IMR-90 (cell line): ENCODE results near the gene SMC1B. TPM values are rescaled to one million over a fixed set of nuclear protein-coding genes. Genes with fewer than 3 reads are reported as not detected.

Source experiments
- ATAC-seq: fragments of 200-7000 bp; cut with Tn5 transposase; 2 replicates; pipeline ENCODE4 v1.9.1; 2020; ENCODE audit warnings: low read depth, mild to moderate bottlenecking, moderate library complexity
- BruUV-seq: library from RNA; stranded (reverse); fragments of 400-500 nt; replicated peaks from 2 replicates; lab custom pipeline; 2021; lab: Mats Ljungman, UMichigan
- CTCF ChIA-PET: fragments of 300-600 bp; formaldehyde crosslinking; extraction: SDS; loops from one replicate; lab custom pipeline; 2021; ENCODE audit warnings: antibody characterized with exemption; lab: Yijun Ruan, JAX
- POLR2A ChIA-PET: fragments of 300-600 bp; sonication (Branson Sonifier 250); formaldehyde crosslinking; loops from one replicate; lab custom pipeline; 2022; ENCODE audit warnings: antibody characterized with exemption; ENCODE audit not compliant: unreplicated experiment; lab: Charles Lee
- DNase-seq: peaks from one replicate; pipeline ENCODE4 v3.0.0; 2013
- H2AFZ ChIP-seq: replicated peaks from 2 replicates; pipeline ENCODE3; 2013; ENCODE audit warnings: low read length, mild to moderate bottlenecking; ENCODE audit not compliant: poor library complexity
- H2AK5ac ChIP-seq: 2 replicates; pipeline ENCODE4 v1.6.1; 2013; ENCODE audit warnings: low read depth, low read length, inconsistent platforms
- H2AK9ac ChIP-seq: replicated peaks from 2 replicates; pipeline ENCODE3; 2013; ENCODE audit warnings: mild to moderate bottlenecking, low read depth, low read length, moderate library complexity; ENCODE audit not compliant: poor library complexity
- H2BK120ac ChIP-seq: 2 replicates; pipeline ENCODE4 v1.6.1; 2013; ENCODE audit warnings: low read depth, low read length, inconsistent platforms
- H2BK15ac ChIP-seq: 3 replicates; pipeline ENCODE4 v1.6.1; 2013; ENCODE audit warnings: low read depth, low read length, inconsistent platforms
- H2BK20ac ChIP-seq: 2 replicates; pipeline ENCODE4 v1.6.1; 2013; ENCODE audit warnings: low read depth, mild to moderate bottlenecking, inconsistent platforms, low read length, moderate library complexity
- H2BK5ac ChIP-seq: 2 replicates; pipeline ENCODE4 v1.6.1; 2013; ENCODE audit warnings: mild to moderate bottlenecking, low read depth, low read length, inconsistent platforms; ENCODE audit not compliant: poor library complexity, severe bottlenecking
- H3K14ac ChIP-seq: replicated peaks from 2 replicates; pipeline ENCODE4 v1.6.1; 2013; ENCODE audit warnings: low read depth, low read length, inconsistent platforms
- H3K18ac ChIP-seq: 2 replicates; pipeline ENCODE4 v1.6.1; 2013; ENCODE audit warnings: low read depth, low read length, control low read depth
- H3K23ac ChIP-seq: 2 replicates; pipeline ENCODE4 v1.6.1; 2013; ENCODE audit warnings: low read depth, low read length, inconsistent platforms
- H3K27ac ChIP-seq: 2 replicates; pipeline ENCODE4 v1.5.1; 2013; ENCODE audit warnings: mild to moderate bottlenecking, control low read depth, low read length; ENCODE audit not compliant: insufficient read depth
- H3K27me3 ChIP-seq: 2 replicates; pipeline ENCODE4 v1.6.1; 2013; ENCODE audit warnings: low read length; ENCODE audit not compliant: control insufficient read depth, insufficient read depth
- H3K36me3 ChIP-seq: 2 replicates; pipeline ENCODE4 v1.6.1; 2013; ENCODE audit warnings: low read length, mixed read lengths; ENCODE audit not compliant: control insufficient read depth, insufficient read depth
- H3K4ac ChIP-seq: 2 replicates; pipeline ENCODE4 v1.6.1; 2013; ENCODE audit warnings: low read depth, low read length, inconsistent platforms
- H3K4me1 ChIP-seq: 2 replicates; pipeline ENCODE4 v1.6.1; 2013; ENCODE audit warnings: low read length, mixed read lengths; ENCODE audit not compliant: control insufficient read depth, insufficient read depth
- H3K4me2 ChIP-seq: 2 replicates; pipeline ENCODE4 v1.6.1; 2013; ENCODE audit warnings: low read depth, mild to moderate bottlenecking, control low read depth, low read length, moderate library complexity
- H3K4me3 ChIP-seq: 2 replicates; pipeline ENCODE4 v1.5.1; 2013; ENCODE audit warnings: low read depth, mild to moderate bottlenecking, control low read depth, low read length, moderate library complexity; ENCODE audit not compliant: insufficient read depth
- H3K56ac ChIP-seq: 2 replicates; pipeline ENCODE4 v1.6.1; 2013; ENCODE audit warnings: low read length, inconsistent platforms; ENCODE audit not compliant: insufficient read depth; ENCODE audit errors: extremely low read depth
- H3K79me1 ChIP-seq, 2 experiments: 2 replicates each; pipeline ENCODE4 v1.6.1; 2013; ENCODE audit warnings: low read length in 2 of 2, inconsistent platforms in 1 of 2, low read depth in 1 of 2
- H3K9ac ChIP-seq: 2 replicates; pipeline ENCODE4 v1.6.1; 2013; ENCODE audit warnings: low read depth, low read length, control low read depth
- H3K9me1 ChIP-seq: 2 replicates; pipeline ENCODE4 v1.6.1; 2013; ENCODE audit warnings: low read length, inconsistent platforms; ENCODE audit not compliant: insufficient read depth
- H3K9me3 ChIP-seq: 2 replicates; pipeline ENCODE4 v1.6.1; 2013; ENCODE audit warnings: low read length; ENCODE audit not compliant: control insufficient read depth, insufficient read depth
- H4K20me1 ChIP-seq: 2 replicates; pipeline ENCODE4 v1.6.1; 2013; ENCODE audit warnings: low read length, inconsistent platforms; ENCODE audit not compliant: insufficient read depth
- H4K5ac ChIP-seq: 2 replicates; pipeline ENCODE4 v1.6.1; 2013; ENCODE audit warnings: mild to moderate bottlenecking, low read depth, low read length, control low read depth
- H4K8ac ChIP-seq, 2 experiments: 2 replicates each; pipeline ENCODE4 v1.6.1; 2013; ENCODE audit warnings: low read depth in 2 of 2, low read length in 2 of 2, control low read depth in 1 of 2, inconsistent platforms in 1 of 2
- H4K91ac ChIP-seq: 2 replicates; pipeline ENCODE4 v1.6.1; 2013; ENCODE audit warnings: low read depth, low read length, inconsistent platforms; ENCODE audit not compliant: insufficient read depth
- BHLHE40 ChIP-seq: fragments of 150-350 bp; IDR thresholded peaks from 2 replicates; pipeline ENCODE4 v1.6.1; 2016; ENCODE audit warnings: mild to moderate bottlenecking, low read depth, low read length
- CEBPB ChIP-seq: IDR thresholded peaks from 2 replicates; pipeline ENCODE4 v1.6.1; 2012; ENCODE audit warnings: low read depth, low read length, improper control_type of control experiment
- FOS ChIP-seq: fragments of 150-350 bp; IDR thresholded peaks from 2 replicates; pipeline ENCODE4 v1.6.1; 2016; ENCODE audit warnings: low read depth, low read length
- WGBS, 2 experiments: methylation state at CpG; one replicate each; pipeline versions ENCODE4 v1.1.5 to v1.1.7; 2013; ENCODE audit warnings: missing lambda C conversion rate in 2 of 2; ENCODE audit not compliant: insufficient read length in 1 of 2; ENCODE audit errors: extremely low coverage in 2 of 2; 5-methylcytosine and 5-hydroxymethylcytosine counted together
- dilution Hi-C: fragments of 300-500 bp; cut with HindIII; formaldehyde crosslinking; loops from one replicate; pipeline ENCODE4 v1.14.3; 2018; ENCODE audit warnings: low sequenced_read_pairs; ENCODE audit not compliant: unreplicated experiment
- in situ Hi-C: fragments of 300-500 bp; cut with MboI; formaldehyde crosslinking; loops from 3 replicates; pipeline ENCODE4 v1.14.3; 2019; ENCODE audit warnings: low sequenced_read_pairs, inconsistent platforms, mixed read lengths
- intact Hi-C: fragments of 100-400 bp; cut with micrococcal nuclease; formaldehyde crosslinking; loops from 2 replicates; pipeline ENCODE4 v1.10.0; 2022
- polyA plus RNA-seq, 3 experiments: library from polyadenylated mRNA; depleted of rRNA; stranded (reverse); fragments of >200 nt; gene quantifications; 2 replicates each; pipeline ENCODE4 v1.2.3, GENCODE V29; 2012; ENCODE audit warnings: low replicate concordance in 1 of 3
- total RNA-seq: library from RNA; depleted of rRNA; stranded (reverse); fragments of >200 nt; gene quantifications from 2 replicates; pipeline ENCODE4 v1.2.3, GENCODE V29; 2012

The SMC1B gene
- total and polyA plus RNA-seq, 2 of the 4 experiments (the other 2 are of a cell fraction) = not detected

- Histone ChIP-seq H3K4me2 (no peak overlapping the region), H3K9me3 (no peaks in the 10 kb centered on the region), H2AK9ac (no peak overlapping the region), H3K9ac (no peak overlapping the region; the same call in 1 of the 2 replicates), H2BK5ac (no peak overlapping the region), H2BK15ac (no peak overlapping the region), H3K56ac (no peak overlapping the region), H4K91ac (no peak overlapping the region), H2BK20ac (0 out of 2 replicates have a peak overlapping the region, but pooled peaks have one; percentile 34), H2AK5ac (no peak overlapping the region; the same call in 1 of the 2 replicates), H3K4ac (peak overlapping the region; percentile 19; the same call in 1 of the 2 replicates), H3K14ac (0 out of 2 replicates have a peak overlapping the region, but pooled peaks have one; percentile 19), H3K18ac (peak overlapping the region; percentile 34; the same call in 1 of the 2 replicates), H3K4me3 (no peak overlapping the region), H3K4me1 (peaks cover 5% of the 10 kb centered on the region; the same call in 1 of the 2 replicates), H3K27ac (peak overlapping the region; percentile 42; the same call in 1 of the 2 replicates), H3K27me3 (no peaks in the 10 kb centered on the region), H4K5ac (peak overlapping the region; percentile 70; the same call in 1 of the 2 replicates), H3K9me1 (0 out of 2 replicates have a peak, but pooled peaks cover 3% of the 10 kb centered on the region), H3K36me3 (no peaks in the 10 kb centered on the region), H2BK120ac (peak overlapping the region; percentile 68), H4K8ac (peak overlapping the region in 1 of 2 experiments; percentile 36; a peak in 1 of 4 replicates), H4K20me1 (no peaks in the 10 kb centered on the region), H3K23ac (no peak overlapping the region), H3K79me1 (no peaks in the 10 kb centered on the region), H2AFZ (peak overlapping the region; percentile 48)
- ATAC-seq (peak; percentile 71), DNase-seq (peak; percentile 71)
- WGBS, 2 experiments = no CpG with 5 or more reads among the region's 14 CpGs
- intact Hi-C loops = no loop called here
- dilution Hi-C loops = no loop called here
- ChIA-PET POLR2A (interaction anchor here (0.7 kb wide), 1 partner anchor 88 kb away, joined by 3 read pairs; no protein-coding TSS in a partner anchor), CTCF (no interaction called here)
- no TSS peak for BruUV-seq
- no peak for TF ChIP-seq BHLHE40
- no peak for TF ChIP-seq FOS
- TF ChIP-seq CEBPB = no peak
- in situ Hi-C loops = no loop called here
These were observed 47.1 kb upstream of the SMC1B start for GRCh38 chr22:45460288-45461109.
